Loucy (cell line): ENCODE results near the gene TXN.

Experiments used
- H2AFZ ChIP-seq: fragments of 200-600 bp; sonication (generic); 2 replicates; pipeline ENCODE4 v1.6.0; 2016; ENCODE audit warnings: antibody characterized with exemption, mild to moderate bottlenecking, low read length, moderate library complexity
- H3F3A ChIP-seq: fragments of 200-600 bp; 2 replicates; pipeline ENCODE4 v1.6.0; 2016; ENCODE audit warnings: antibody characterized with exemption, low read depth, mild to moderate bottlenecking
- H3K27me3 ChIP-seq: fragments of 200-600 bp; sonication (generic); 2 replicates; pipeline ENCODE4 v1.6.1; 2014; ENCODE audit warnings: low read length, mild to moderate bottlenecking; ENCODE audit not compliant: insufficient read depth, poor library complexity, severe bottlenecking
- H3K36me3 ChIP-seq: fragments of 200-600 bp; sonication (generic); 2 replicates; pipeline ENCODE4 v1.6.1; 2016; ENCODE audit warnings: low read length; ENCODE audit not compliant: insufficient read depth
- H3K4me1 ChIP-seq: fragments of 200-600 bp; sonication (generic); 2 replicates; pipeline ENCODE4 v1.5.1; 2014; ENCODE audit warnings: low read length, mild to moderate bottlenecking; ENCODE audit not compliant: insufficient read depth, poor library complexity, severe bottlenecking
- H3K4me2 ChIP-seq: fragments of 200-600 bp; sonication (generic); 2 replicates; pipeline ENCODE4 v1.6.0; 2014; ENCODE audit warnings: antibody characterized with exemption, low read length, low read depth, mild to moderate bottlenecking; ENCODE audit not compliant: poor library complexity, severe bottlenecking
- H3K4me3 ChIP-seq: fragments of 200-600 bp; sonication (generic); 2 replicates; pipeline ENCODE4 v1.5.1; 2014; ENCODE audit warnings: low read length, mild to moderate bottlenecking, mixed read lengths; ENCODE audit not compliant: poor library complexity, severe bottlenecking
- H3K79me2 ChIP-seq: fragments of 200-600 bp; sonication (generic); 2 replicates; pipeline ENCODE4 v1.6.1; 2014; ENCODE audit warnings: low read length; ENCODE audit not compliant: insufficient read depth
- H3K9ac ChIP-seq: fragments of 200-600 bp; sonication (generic); 2 replicates; pipeline ENCODE4 v1.6.0; 2014; ENCODE audit warnings: mild to moderate bottlenecking, low read depth, low read length, moderate library complexity; ENCODE audit not compliant: poor library complexity, severe bottlenecking
- H3K9me2 ChIP-seq: fragments of 200-600 bp; sonication (generic); replicated peaks from 2 replicates; pipeline ENCODE4 v1.6.1; 2016; ENCODE audit warnings: low read depth, low read length, mixed read lengths
- H3K9me3 ChIP-seq: fragments of 200-600 bp; sonication (generic); 2 replicates; pipeline ENCODE4 v1.6.1; 2014; ENCODE audit warnings: mild to moderate bottlenecking, antibody characterized with exemption, low read length, low read depth; ENCODE audit not compliant: insufficient read depth
- H4K20me1 ChIP-seq: fragments of 200-600 bp; sonication (generic); 2 replicates; pipeline ENCODE4 v1.6.0; 2014; ENCODE audit warnings: antibody characterized with exemption, low read length, mild to moderate bottlenecking; ENCODE audit not compliant: insufficient read depth, poor library complexity, severe bottlenecking
- EZH2phosphoT487 ChIP-seq: fragments of 200-600 bp; IDR thresholded peaks from 2 replicates; pipeline ENCODE4 v1.6.1; 2018; ENCODE audit warnings: antibody characterized with exemption, mild to moderate bottlenecking, moderate library complexity, borderline replicate concordance
- TF ChIP-seq, protein P1 (sequence below): fragments of 200-600 bp; sonication (generic); conservative IDR thresholded peaks from 2 replicates; pipeline ENCODE4 v1.5.1; 2014; ENCODE audit warnings: mild to moderate bottlenecking, antibody characterized with exemption, low read length

TXN gene

DNA sequence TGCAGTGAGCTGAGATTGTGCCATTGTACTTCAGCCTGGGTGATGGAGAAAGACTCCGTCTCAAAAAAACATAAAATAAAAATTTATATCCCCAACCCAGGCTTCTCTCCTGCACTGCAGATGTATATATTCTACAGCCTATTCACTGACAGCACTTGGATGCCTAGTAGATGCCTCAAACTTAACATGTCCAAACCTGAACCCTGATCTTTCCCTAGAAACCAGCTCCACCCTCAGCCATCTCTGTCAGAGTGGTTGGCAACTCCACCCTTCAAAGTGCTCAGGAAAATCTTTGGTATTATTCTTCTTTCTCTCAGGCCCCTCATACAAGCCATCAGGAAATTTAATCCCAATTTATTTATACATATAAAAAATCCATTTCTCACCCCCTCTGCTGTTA, 36.9 kb upstream of the TXN start:
- Histone ChIP-seq H3K4me2 (no peak overlapping the region), H4K20me1 (no peaks in the 10 kb centered on the region), H3K27me3 (no peaks in the 10 kb centered on the region)

DNA sequence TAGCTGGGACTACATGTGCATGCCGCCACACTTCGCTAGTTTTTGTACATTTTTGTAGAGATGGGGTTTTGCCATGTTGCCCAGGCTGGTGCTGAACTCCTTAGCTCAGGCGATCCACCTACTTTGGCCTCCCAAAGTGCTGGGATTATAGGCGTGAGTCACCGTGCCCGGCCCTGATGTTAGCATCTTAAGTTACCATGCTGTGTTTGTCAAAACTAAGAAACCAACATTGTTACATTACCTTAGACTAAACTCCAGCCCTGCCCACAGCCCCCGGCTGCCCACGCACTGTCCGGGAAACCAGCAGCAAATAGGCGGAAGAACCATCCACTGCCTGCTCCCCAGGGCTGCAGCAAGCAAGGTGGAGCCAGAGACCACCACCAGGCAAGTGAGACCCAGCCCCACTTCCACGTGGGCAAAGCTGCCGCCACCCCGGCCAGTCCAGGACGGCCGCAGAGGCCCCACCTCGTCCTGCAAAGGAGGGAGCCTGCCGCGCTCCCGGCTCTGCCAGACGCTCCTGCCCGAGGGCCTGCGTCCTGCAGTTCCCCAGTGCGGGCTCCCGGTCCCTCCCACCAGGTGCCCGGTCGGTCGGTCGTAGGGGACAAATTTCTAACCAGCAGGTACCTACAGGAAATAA, 35.7 kb upstream of the TXN start:
- TF ChIP-seq EZH2phosphoT487 = no peak
- TF ChIP-seq, protein P1, sequence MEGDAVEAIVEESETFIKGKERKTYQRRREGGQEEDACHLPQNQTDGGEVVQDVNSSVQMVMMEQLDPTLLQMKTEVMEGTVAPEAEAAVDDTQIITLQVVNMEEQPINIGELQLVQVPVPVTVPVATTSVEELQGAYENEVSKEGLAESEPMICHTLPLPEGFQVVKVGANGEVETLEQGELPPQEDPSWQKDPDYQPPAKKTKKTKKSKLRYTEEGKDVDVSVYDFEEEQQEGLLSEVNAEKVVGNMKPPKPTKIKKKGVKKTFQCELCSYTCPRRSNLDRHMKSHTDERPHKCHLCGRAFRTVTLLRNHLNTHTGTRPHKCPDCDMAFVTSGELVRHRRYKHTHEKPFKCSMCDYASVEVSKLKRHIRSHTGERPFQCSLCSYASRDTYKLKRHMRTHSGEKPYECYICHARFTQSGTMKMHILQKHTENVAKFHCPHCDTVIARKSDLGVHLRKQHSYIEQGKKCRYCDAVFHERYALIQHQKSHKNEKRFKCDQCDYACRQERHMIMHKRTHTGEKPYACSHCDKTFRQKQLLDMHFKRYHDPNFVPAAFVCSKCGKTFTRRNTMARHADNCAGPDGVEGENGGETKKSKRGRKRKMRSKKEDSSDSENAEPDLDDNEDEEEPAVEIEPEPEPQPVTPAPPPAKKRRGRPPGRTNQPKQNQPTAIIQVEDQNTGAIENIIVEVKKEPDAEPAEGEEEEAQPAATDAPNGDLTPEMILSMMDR = no peak
- Histone ChIP-seq H2AFZ (no peak overlapping the region), H3K4me2 (no peak overlapping the region)

More for the DNA sequence above, 36.9 kb upstream of the TXN start:
- H3K9me3 ChIP-seq = no peaks in the 10 kb centered on the region
- no peak for TF ChIP-seq EZH2phosphoT487
- no peak overlapping the region for H3K9ac ChIP-seq
- H3K79me2 ChIP-seq = no peaks in the 10 kb centered on the region
- no peaks in the 10 kb centered on the region for H3K36me3 ChIP-seq
- H2AFZ ChIP-seq = no peak overlapping the region
- H3K4me1 ChIP-seq = no peaks in the 10 kb centered on the region
- no peaks in the 10 kb centered on the region for H3F3A ChIP-seq
- H3K4me3 ChIP-seq = no peak overlapping the region
- no peaks in the 10 kb centered on the region for H3K9me2 ChIP-seq

DNA sequence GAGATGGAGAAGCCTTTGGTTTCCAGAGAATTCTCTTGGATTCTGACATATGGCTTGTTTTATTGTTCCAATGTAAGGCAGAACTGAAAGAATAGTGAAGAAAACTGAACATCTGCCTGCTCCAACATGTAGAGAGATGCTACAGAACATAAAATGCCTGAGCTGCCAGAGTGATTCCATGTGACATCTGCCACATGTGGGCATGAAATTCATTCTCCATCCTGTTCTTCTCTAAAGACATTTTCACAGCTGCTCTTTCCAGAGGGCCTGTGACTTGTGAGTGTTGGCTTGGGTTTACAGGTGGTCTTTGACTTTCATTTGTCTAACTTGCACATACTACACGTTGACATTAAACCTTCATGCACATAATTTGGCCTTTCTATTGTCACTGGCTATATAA, 33.7 kb upstream of the TXN start:
- TF ChIP-seq, protein P1 = no peak
- no peak for TF ChIP-seq EZH2phosphoT487
- H3K4me3 ChIP-seq = no peak overlapping the region
- no peaks in the 10 kb centered on the region for H3K27me3 ChIP-seq
- H3K4me2 ChIP-seq = no peak overlapping the region
- no peaks in the 10 kb centered on the region for H3F3A ChIP-seq
- H3K79me2 ChIP-seq = no peaks in the 10 kb centered on the region
- H3K9me2 ChIP-seq = no peaks in the 10 kb centered on the region
- H3K9ac ChIP-seq = no peak overlapping the region
- H3K9me3 ChIP-seq = no peaks in the 10 kb centered on the region
- H4K20me1 ChIP-seq = no peaks in the 10 kb centered on the region
- H3K36me3 ChIP-seq = no peaks in the 10 kb centered on the region
- no peaks in the 10 kb centered on the region for H3K4me1 ChIP-seq
- no peak overlapping the region for H2AFZ ChIP-seq

More for the DNA sequence above, 35.7 kb upstream of the TXN start:
- Histone ChIP-seq H3F3A (no peaks in the 10 kb centered on the region), H3K9ac (no peak overlapping the region), H3K4me3 (no peak overlapping the region), H3K4me1 (no peaks in the 10 kb centered on the region), H3K27me3 (no peaks in the 10 kb centered on the region), H3K9me3 (no peaks in the 10 kb centered on the region), H3K79me2 (no peaks in the 10 kb centered on the region), H3K9me2 (no peaks in the 10 kb centered on the region), H3K36me3 (no peaks in the 10 kb centered on the region), H4K20me1 (no peaks in the 10 kb centered on the region)

DNA sequence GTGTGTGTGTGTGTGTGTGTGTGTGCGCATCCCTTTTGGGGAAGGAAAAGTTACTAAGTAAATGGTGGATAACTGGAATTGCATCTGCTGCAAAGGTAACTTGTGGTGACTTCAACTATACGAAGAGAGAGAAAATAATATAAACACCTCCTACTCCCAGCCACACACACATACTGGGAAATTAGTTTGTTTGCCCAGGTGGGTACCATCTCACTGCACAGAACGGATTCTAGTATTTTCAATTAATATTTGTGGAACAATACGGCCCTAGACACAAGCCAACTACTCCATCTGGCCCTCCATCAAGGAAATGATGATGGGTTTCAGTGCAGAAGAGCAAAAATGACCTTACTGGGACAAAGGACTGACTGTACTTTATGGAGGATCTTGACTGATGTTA, 32.2 kb upstream of the TXN start:
- Histone ChIP-seq H3K9ac (no peak overlapping the region), H3K4me2 (no peak overlapping the region), H3K4me1 (no peaks in the 10 kb centered on the region), H2AFZ (no peak overlapping the region), H3K4me3 (no peak overlapping the region), H3K9me3 (no peaks in the 10 kb centered on the region), H4K20me1 (no peaks in the 10 kb centered on the region), H3K79me2 (no peaks in the 10 kb centered on the region), H3K27me3 (no peaks in the 10 kb centered on the region), H3K9me2 (no peaks in the 10 kb centered on the region), H3F3A (no peaks in the 10 kb centered on the region), H3K36me3 (no peaks in the 10 kb centered on the region)
- TF ChIP-seq EZH2phosphoT487 = no peak
- TF ChIP-seq, protein P1 = no peak
